Measurements from ENCODE around the gene CEP192. TPM values are rescaled to one million over a fixed set of nuclear protein-coding genes. Genes with fewer than 3 reads are reported as not detected.

CEP192 gene
- total and polyA plus RNA-seq, 2 of the 13 experiments (the other 11 are each of a cell fraction or from before 2014, with no cell fraction given), result 15.3 to 24.7 TPM

DNA sequence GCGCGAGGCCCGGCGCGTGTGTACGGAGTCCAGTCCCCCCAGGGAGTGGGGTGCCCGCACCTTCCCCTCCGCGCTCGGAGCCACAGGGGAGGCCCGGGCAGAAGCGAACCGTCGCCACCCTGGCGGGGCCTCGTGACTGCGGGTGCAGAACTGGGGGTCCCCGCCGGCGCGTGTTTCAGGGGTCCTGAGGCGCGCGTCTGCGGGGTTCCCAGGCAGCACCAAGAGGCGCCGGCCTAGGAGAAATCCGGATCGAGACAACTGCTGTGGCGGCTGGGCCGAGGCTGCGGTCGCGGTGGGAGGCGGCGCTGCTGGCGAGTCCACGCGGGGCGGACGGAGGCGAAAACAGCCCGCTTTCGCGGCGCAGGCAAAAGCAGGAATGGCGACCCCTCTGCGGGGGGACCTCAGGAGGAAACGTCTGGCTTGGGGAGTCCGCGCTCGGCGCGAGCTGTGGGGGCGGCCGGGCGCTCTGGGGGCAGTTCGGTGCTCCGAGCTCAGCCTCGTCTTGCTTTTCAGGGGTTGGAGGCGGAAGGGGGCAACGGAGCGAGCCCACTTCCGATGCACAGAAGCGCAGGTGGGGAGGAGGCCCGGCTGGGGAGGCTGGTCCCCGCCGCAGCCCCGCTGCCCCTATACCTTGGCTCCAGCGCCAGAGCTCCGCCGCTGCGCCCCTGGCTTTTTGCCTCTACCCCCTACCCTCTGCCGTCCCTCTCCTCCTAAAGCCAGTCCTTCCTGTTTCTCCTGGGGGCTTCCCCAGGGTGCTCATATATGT lies 145.9 kb downstream of the CEP192 start (continued):
- TF ChIP-seq, protein P1, sequence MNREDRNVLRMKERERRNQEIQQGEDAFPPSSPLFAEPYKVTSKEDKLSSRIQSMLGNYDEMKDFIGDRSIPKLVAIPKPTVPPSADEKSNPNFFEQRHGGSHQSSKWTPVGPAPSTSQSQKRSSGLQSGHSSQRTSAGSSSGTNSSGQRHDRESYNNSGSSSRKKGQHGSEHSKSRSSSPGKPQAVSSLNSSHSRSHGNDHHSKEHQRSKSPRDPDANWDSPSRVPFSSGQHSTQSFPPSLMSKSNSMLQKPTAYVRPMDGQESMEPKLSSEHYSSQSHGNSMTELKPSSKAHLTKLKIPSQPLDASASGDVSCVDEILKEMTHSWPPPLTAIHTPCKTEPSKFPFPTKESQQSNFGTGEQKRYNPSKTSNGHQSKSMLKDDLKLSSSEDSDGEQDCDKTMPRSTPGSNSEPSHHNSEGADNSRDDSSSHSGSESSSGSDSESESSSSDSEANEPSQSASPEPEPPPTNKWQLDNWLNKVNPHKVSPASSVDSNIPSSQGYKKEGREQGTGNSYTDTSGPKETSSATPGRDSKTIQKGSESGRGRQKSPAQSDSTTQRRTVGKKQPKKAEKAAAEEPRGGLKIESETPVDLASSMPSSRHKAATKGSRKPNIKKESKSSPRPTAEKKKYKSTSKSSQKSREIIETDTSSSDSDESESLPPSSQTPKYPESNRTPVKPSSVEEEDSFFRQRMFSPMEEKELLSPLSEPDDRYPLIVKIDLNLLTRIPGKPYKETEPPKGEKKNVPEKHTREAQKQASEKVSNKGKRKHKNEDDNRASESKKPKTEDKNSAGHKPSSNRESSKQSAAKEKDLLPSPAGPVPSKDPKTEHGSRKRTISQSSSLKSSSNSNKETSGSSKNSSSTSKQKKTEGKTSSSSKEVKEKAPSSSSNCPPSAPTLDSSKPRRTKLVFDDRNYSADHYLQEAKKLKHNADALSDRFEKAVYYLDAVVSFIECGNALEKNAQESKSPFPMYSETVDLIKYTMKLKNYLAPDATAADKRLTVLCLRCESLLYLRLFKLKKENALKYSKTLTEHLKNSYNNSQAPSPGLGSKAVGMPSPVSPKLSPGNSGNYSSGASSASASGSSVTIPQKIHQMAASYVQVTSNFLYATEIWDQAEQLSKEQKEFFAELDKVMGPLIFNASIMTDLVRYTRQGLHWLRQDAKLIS (CRISPR knock-in tag; IDR thresholded peaks at IDR 0.05), result no peak; the same call in 1 of the 2 replicates
- TF ChIP-seq, protein P2, sequence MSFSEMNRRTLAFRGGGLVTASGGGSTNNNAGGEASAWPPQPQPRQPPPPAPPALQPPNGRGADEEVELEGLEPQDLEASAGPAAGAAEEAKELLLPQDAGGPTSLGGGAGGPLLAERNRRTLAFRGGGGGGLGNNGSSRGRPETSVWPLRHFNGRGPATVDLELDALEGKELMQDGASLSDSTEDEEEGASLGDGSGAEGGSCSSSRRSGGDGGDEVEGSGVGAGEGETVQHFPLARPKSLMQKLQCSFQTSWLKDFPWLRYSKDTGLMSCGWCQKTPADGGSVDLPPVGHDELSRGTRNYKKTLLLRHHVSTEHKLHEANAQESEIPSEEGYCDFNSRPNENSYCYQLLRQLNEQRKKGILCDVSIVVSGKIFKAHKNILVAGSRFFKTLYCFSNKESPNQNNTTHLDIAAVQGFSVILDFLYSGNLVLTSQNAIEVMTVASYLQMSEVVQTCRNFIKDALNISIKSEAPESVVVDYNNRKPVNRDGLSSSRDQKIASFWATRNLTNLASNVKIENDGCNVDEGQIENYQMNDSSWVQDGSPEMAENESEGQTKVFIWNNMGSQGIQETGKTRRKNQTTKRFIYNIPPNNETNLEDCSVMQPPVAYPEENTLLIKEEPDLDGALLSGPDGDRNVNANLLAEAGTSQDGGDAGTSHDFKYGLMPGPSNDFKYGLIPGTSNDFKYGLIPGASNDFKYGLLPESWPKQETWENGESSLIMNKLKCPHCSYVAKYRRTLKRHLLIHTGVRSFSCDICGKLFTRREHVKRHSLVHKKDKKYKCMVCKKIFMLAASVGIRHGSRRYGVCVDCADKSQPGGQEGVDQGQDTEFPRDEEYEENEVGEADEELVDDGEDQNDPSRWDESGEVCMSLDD (CRISPR knock-in tag; IDR thresholded peaks at IDR 0.05; ENCODE audit: borderline replicate concordance), result peak; percentile 40
- TF ChIP-seq ZKSCAN8 (CRISPR knock-in tag; IDR thresholded peaks at IDR 0.05; ENCODE audit: borderline replicate concordance) (peak; percentile 5; the same call in 1 of the 2 replicates), ZNF225 (CRISPR knock-in tag; IDR thresholded peaks at IDR 0.05) (0 out of 2 replicates have a peak, but pooled peaks have one; percentile 36), CC2D1A (CRISPR knock-in tag; IDR thresholded peaks at IDR 0.05) (no peak), PHF8 (CRISPR knock-in tag; IDR thresholded peaks at IDR 0.05) (peak; percentile 68), ZC3H13 (CRISPR knock-in tag; IDR thresholded peaks at IDR 0.05) (peak; percentile 87; the same call in 1 of the 2 replicates), ZNF460 (CRISPR knock-in tag; IDR thresholded peaks at IDR 0.05; ENCODE audit: borderline replicate concordance) (no peak), AGO1 (IDR thresholded peaks at IDR 0.05; ENCODE audit: low read depth, low read length, poor library complexity, severe bottlenecking) (no peak), HNRNPK (IDR thresholded peaks at IDR 0.05; ENCODE audit: low read depth, low read length, poor library complexity, severe bottlenecking) (peak; percentile 43), GTF2F1 (IDR thresholded peaks at IDR 0.05; ENCODE audit: low read length) (no peak), ARID5B (CRISPR knock-in tag; IDR thresholded peaks at IDR 0.05) (peak; percentile 50; the same call in 1 of the 2 replicates), MEIS1 (CRISPR knock-in tag; IDR thresholded peaks at IDR 0.05; ENCODE audit: borderline replicate concordance) (peak; percentile 33; the same call in 1 of the 2 replicates), ZFP91 (CRISPR knock-in tag; IDR thresholded peaks at IDR 0.05; ENCODE audit: borderline replicate concordance) (peak; percentile 79; the same call in 1 of the 2 replicates)

Measured in HepG2 (cell line).